Measurements from ENCODE around the gene KRTAP19-2. TPM values are rescaled to one million over a fixed set of nuclear protein-coding genes. Genes with fewer than 3 reads are reported as not detected.

Gene KRTAP19-2
- total RNA-seq = not detected in 2 replicates

GRCh38 chr21:30487336-30487735 is at the start of gene KRTAP19-2:
KRTAP19-2 (minus strand) TSS chr21:30487436; CDS start chr21:30487348, 88 bp downstream.

GRCh38 chr21:30502041-30502440 is 14.8 kb upstream of the KRTAP19-2 start, which contains the start of gene KRTAP19-5:
KRTAP19-5 (minus strand) TSS chr21:30502141; CDS start chr21:30502090, 51 bp downstream.

GRCh38 chr21:30497065-30497464 is 9.8 kb upstream of the KRTAP19-2 start, which contains the start of gene KRTAP19-4:
KRTAP19-4 (minus strand) TSS chr21:30497165; CDS start chr21:30497110, 55 bp downstream.

DNA sequence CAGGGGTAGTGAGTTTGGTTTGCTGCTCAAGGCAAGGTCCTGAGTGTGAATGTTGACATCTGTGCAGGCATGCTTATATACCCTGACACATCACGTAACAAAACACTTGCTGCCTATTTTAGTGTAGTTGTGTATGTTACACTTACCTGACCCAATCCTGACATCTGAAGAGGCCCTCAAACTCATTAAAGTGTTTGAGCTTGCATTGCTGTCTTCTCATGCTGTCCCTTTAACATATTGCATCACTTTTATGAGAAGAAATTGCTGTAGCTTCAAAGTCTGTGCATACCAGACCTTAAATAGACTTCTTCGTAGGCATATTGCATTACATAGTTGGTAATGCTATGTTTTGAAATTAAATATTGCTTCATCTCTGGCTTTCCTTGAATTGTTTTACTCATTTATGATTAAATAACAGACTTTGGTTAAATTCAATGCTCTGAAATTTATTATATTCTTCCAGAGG is 4.8 kb upstream of the KRTAP19-2 start, which contains the start of gene KRTAP19-3:
Gene KRTAP19-3, minus strand, starts transcription at position 51 of the 466 bp plus-strand sequence. CDS start 56 bp downstream, outside the sequence.

DNA sequence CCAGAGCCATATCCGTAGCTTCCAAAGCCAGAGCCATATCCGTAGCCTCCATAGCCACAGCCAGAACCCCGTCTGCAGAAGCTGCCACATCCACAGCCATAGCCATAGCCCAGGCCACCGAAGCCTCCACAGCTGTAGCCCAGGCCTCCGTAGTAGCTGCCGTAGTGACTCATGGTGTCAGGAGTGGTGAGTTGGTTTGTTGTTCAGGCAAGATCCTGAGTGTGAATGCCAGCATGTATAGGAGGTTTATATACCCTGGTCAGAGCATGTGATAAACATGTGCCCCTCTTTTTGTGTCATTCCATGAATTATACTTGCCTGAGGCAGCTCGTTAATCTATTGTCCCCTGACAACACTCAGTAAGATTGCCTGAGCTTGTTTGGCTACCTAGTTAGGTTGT is 7.1 kb downstream of the KRTAP19-2 start, which contains the start of gene KRTAP19-1:
Gene KRTAP19-1, minus strand, starts transcription at position 223 of the 400 bp plus-strand sequence. Its CDS starts 50 bp downstream, at position 173.

GRCh38 chr21:30439975-30440374 is 47.3 kb downstream of the KRTAP19-2 start, which contains the start of gene KRTAP15-1:
KRTAP15-1 (plus strand) TSS chr21:30440275; CDS start chr21:30440328, 53 bp downstream.

Other genes with a start within 250 kb of the KRTAP19-2 start
- not detected in 2 replicates for gene KRTAP24-1, start 204.5 kb downstream of the KRTAP19-2 start, total RNA-seq
- gene KRTAP25-1, start 197.9 kb downstream of the KRTAP19-2 start, total RNA-seq = not detected in 2 replicates
- not detected in 2 replicates for gene KRTAP26-1, start 167.1 kb downstream of the KRTAP19-2 start, total RNA-seq
- not detected in 2 replicates for gene KRTAP27-1, start 149.7 kb downstream of the KRTAP19-2 start, total RNA-seq
- gene KRTAP23-1, start 138.8 kb downstream of the KRTAP19-2 start, total RNA-seq = not detected in 2 replicates
- not detected in 2 replicates for gene KRTAP13-2, start 115.2 kb downstream of the KRTAP19-2 start, total RNA-seq
- not detected in 2 replicates for gene KRTAP13-1, start 91.4 kb downstream of the KRTAP19-2 start, total RNA-seq
- gene KRTAP13-3, start 61.5 kb downstream of the KRTAP19-2 start, total RNA-seq = not detected in 2 replicates
- gene KRTAP13-4, start 57.2 kb downstream of the KRTAP19-2 start, total RNA-seq = not detected in 2 replicates
- not detected in 2 replicates for gene KRTAP15-1, start 47.2 kb downstream of the KRTAP19-2 start, total RNA-seq
- gene KRTAP19-1, start 7.1 kb downstream of the KRTAP19-2 start, total RNA-seq = not detected in 2 replicates
- gene KRTAP19-3, start 4.6 kb upstream of the KRTAP19-2 start, total RNA-seq = not detected in 2 replicates
- gene KRTAP19-4, start 9.7 kb upstream of the KRTAP19-2 start, total RNA-seq = not detected in 2 replicates
- not detected in 2 replicates for gene KRTAP19-5, start 14.7 kb upstream of the KRTAP19-2 start, total RNA-seq
- gene KRTAP19-6, start 54.4 kb upstream of the KRTAP19-2 start, total RNA-seq = not detected in 2 replicates
- gene KRTAP19-7, start 73.9 kb upstream of the KRTAP19-2 start, total RNA-seq = not detected in 2 replicates
- gene KRTAP22-2, start 103.0 kb upstream of the KRTAP19-2 start, total RNA-seq = not detected in 2 replicates
- not detected in 2 replicates for gene KRTAP6-3, start 105.0 kb upstream of the KRTAP19-2 start, total RNA-seq
- not detected in 2 replicates for gene KRTAP6-2, start 111.5 kb upstream of the KRTAP19-2 start, total RNA-seq
- not detected in 2 replicates for gene KRTAP22-1, start 113.7 kb upstream of the KRTAP19-2 start, total RNA-seq
- not detected in 2 replicates for gene KRTAP6-1, start 126.5 kb upstream of the KRTAP19-2 start, total RNA-seq
- gene KRTAP20-1, start 129.0 kb upstream of the KRTAP19-2 start, total RNA-seq = not detected in 2 replicates
- not detected in 2 replicates for gene KRTAP20-4, start 133.2 kb upstream of the KRTAP19-2 start, total RNA-seq
- not detected in 2 replicates for gene KRTAP20-2, start 147.8 kb upstream of the KRTAP19-2 start, total RNA-seq
- gene KRTAP20-3, start 155.4 kb upstream of the KRTAP19-2 start, total RNA-seq = not detected in 2 replicates
- gene KRTAP21-3, start 231.3 kb upstream of the KRTAP19-2 start, total RNA-seq = not detected in 2 replicates

Data from mammary microvascular endothelial cell (primary cell).